Sigmoid colon (tissue), 7 donors: ENCODE data around the gene SLC24A4. TPM values are rescaled to one million over a fixed set of nuclear protein-coding genes. Genes with fewer than 3 reads are reported as not detected.

ENCODE experiments used
- DNase-seq: peaks from one replicate; pipeline ENCODE4 v3.0.0-alpha.2; 2019
- H3K27ac ChIP-seq, 4 donors: fragments of 200-600 bp; sonication (generic); one replicate each; pipeline ENCODE4 v1.5.1; 2016 to 2019; ENCODE audit warnings: mild to moderate bottlenecking in 1 of 4
- H3K27me3 ChIP-seq, 3 donors: fragments of 200-600 bp; sonication (generic); one replicate each; pipeline ENCODE4 v1.5.1; 2019; ENCODE audit warnings: mild to moderate bottlenecking in 1 of 3
- H3K36me3 ChIP-seq, 4 donors: fragments of 200-600 bp; sonication (generic); one replicate each; pipeline ENCODE4 v1.5.1; 2016 to 2019
- H3K4me1 ChIP-seq, 4 donors: fragments of 200-600 bp; sonication (generic); one replicate each; pipeline ENCODE4 v1.5.1; 2017 to 2019
- H3K4me3 ChIP-seq, 4 donors: fragments of 200-600 bp; sonication (generic); one replicate each; pipeline ENCODE4 v1.5.1; 2017 to 2019; ENCODE audit warnings: mild to moderate bottlenecking in 2 of 4, moderate library complexity in 1 of 4
- H3K9me3 ChIP-seq, 4 donors: fragments of 200-600 bp in 3 of 4; sonication (generic) in 3 of 4; one replicate each; pipeline versions ENCODE4 v1.5.1 to v1.6.1; 2013 to 2019
- CTCF ChIP-seq, 4 experiments: fragments of 450-650 bp in 3 of 4; fragments of 200-600 bp in 1 of 4; IDR thresholded peaks; one replicate each; pipeline ENCODE4 v1.5.1; 2016 to 2019; ENCODE audit warnings: antibody characterized with exemption in 4 of 4, mild to moderate bottlenecking in 3 of 4, moderate library complexity in 2 of 4
- EP300 ChIP-seq, 4 donors: sonication (generic); formaldehyde crosslinking; IDR thresholded peaks; one replicate each; pipeline ENCODE4 v1.6.1; 2017; ENCODE audit warnings: antibody characterized with exemption in 4 of 4
- POLR2A ChIP-seq, 2 donors: fragments of 450-650 bp; IDR thresholded peaks; one replicate each; pipeline ENCODE4 v1.6.1; 2016; ENCODE audit warnings: antibody characterized with exemption in 2 of 2, mild to moderate bottlenecking in 2 of 2, moderate library complexity in 2 of 2
- POLR2AphosphoS5 ChIP-seq, 4 donors: sonication (generic); formaldehyde crosslinking; IDR thresholded peaks; one replicate each; pipeline ENCODE4 v1.6.1; 2017; ENCODE audit warnings: antibody characterized with exemption in 4 of 4
- WGBS, 2 donors: extraction: QIAGEN DNeasy Blood & Tissue Kit; methylation state at CpG; one replicate each; pipeline ENCODE4 v1.1.7; 2013; 5-methylcytosine and 5-hydroxymethylcytosine counted together
- intact Hi-C: fragments of 100-400 bp; cut with DNase I; formaldehyde crosslinking; loops from one replicate; pipeline ENCODE4 v1.15.1; 2023
- polyA plus RNA-seq, 3 donors: library from polyadenylated mRNA; stranded (reverse); fragments of 200-250 nt; gene quantifications; one replicate each; pipeline ENCODE4 v1.2.3, GENCODE V29; 2013
- total RNA-seq, 4 donors: library from RNA; depleted of rRNA; stranded (reverse); fragments of >200 nt; gene quantifications; one replicate each; pipeline ENCODE4 v1.1.0, GENCODE V29; 2016
- donor health status: healthy with polysubstance abuse.
- donor health status: Bipolar disorder and iron deficiency.
- donor health status: healthy.

SLC24A4 gene
- total and polyA plus RNA-seq, 7 donors = under 0.01 to 1.4 (median 0.77) TPM; not detected in 1

- 82% methylated on average over 12 of the region's 12 CpGs for WGBS, 2 donors
- no peaks in the 10 kb centered on the region for H3K4me1 ChIP-seq
- no peak overlapping the region for H3K4me3 ChIP-seq
- no peaks in the 10 kb centered on the region for H3K27me3 ChIP-seq
- TF ChIP-seq CTCF (IDR thresholded peaks at IDR 0.05) (no peak), POLR2AphosphoS5 (IDR thresholded peaks at IDR 0.05) (no peak), EP300 (IDR thresholded peaks at IDR 0.05) (no peak), POLR2A (IDR thresholded peaks at IDR 0.05) (no peak)
- no peaks in the 10 kb centered on the region for H3K36me3 ChIP-seq
- intact Hi-C loops = no loop called here
- no peaks in the 10 kb centered on the region for H3K9me3 ChIP-seq
- DNase-seq = no peak
- H3K27ac ChIP-seq = no peak overlapping the region
Measured at GRCh38 chr14:92389598-92390158, 66.7 kb downstream of the SLC24A4 start.

- Histone ChIP-seq H3K27ac (no peak overlapping the region), H3K36me3 (no peaks in the 10 kb centered on the region), H3K4me3 (no peak overlapping the region), H3K9me3 (no peaks in the 10 kb centered on the region), H3K4me1 (no peaks in the 10 kb centered on the region), H3K27me3 (no peaks in the 10 kb centered on the region)
- no peak for DNase-seq
- TF ChIP-seq POLR2A (IDR thresholded peaks at IDR 0.05) = no peak
- TF ChIP-seq CTCF (IDR thresholded peaks at IDR 0.05) = no peak
- WGBS, 2 donors = 66 to 86% methylated on average over 10 of the region's 10 CpGs
- intact Hi-C loops = no loop called here
Measured at GRCh38 chr14:92391726-92392125, 68.8 kb downstream of the SLC24A4 start.

GRCh38 chr14:92392711-92393110, 69.7 kb downstream of the SLC24A4 start:
- Histone ChIP-seq H3K4me1 (no peaks in the 10 kb centered on the region), H3K27ac (no peak overlapping the region), H3K36me3 (no peaks in the 10 kb centered on the region), H3K4me3 (no peak overlapping the region), H3K27me3 (no peaks in the 10 kb centered on the region), H3K9me3 (no peaks in the 10 kb centered on the region)
- intact Hi-C loops = no loop called here
- 74 to 88% methylated on average over 9 of the region's 9 CpGs for WGBS, 2 donors
- DNase-seq = no peak
- TF ChIP-seq POLR2AphosphoS5 (IDR thresholded peaks at IDR 0.05) (no peak), CTCF (IDR thresholded peaks at IDR 0.05) (no peak), POLR2A (IDR thresholded peaks at IDR 0.05) (no peak), EP300 (IDR thresholded peaks at IDR 0.05) (no peak)

- no peak for DNase-seq
- Histone ChIP-seq H3K4me1 (peaks cover 0 to 8% (median 4%) of the 10 kb centered on the region in 4 donors), H3K27ac (no peak overlapping the region), H3K9me3 (no peaks in the 10 kb centered on the region), H3K4me3 (no peak overlapping the region), H3K27me3 (no peaks in the 10 kb centered on the region), H3K36me3 (no peaks in the 10 kb centered on the region)
- 61 to 66% methylated on average over 9 of the region's 9 CpGs for WGBS, 2 donors
- intact Hi-C loops = no loop called here
- TF ChIP-seq POLR2AphosphoS5 (IDR thresholded peaks at IDR 0.05) = no peak
- TF ChIP-seq POLR2A (IDR thresholded peaks at IDR 0.05) = no peak
- no peak for TF ChIP-seq CTCF (IDR thresholded peaks at IDR 0.05)
- TF ChIP-seq EP300 (IDR thresholded peaks at IDR 0.05) = no peak
Measured at GRCh38 chr14:92397150-92397952, 74.4 kb downstream of the SLC24A4 start.
